ENCODE results near the gene IFT57. TPM values are rescaled to one million over a fixed set of nuclear protein-coding genes. Genes with fewer than 3 reads are reported as not detected.
A peak's percentile ranks its signal among the peaks of the same experiment; 100 is the strongest.

Gene IFT57
- total RNA-seq, 1 donor from 2014 or later, result 27.5 TPM

GRCh38 chr3:108175352-108175751 is 46.9 kb downstream of the IFT57 start:
- H3K4me2 ChIP-seq (ENCODE audit: low read length), result peak overlapping the region; percentile 28
- no peaks in the 10 kb centered on the region for H4K20me1 ChIP-seq (ENCODE audit: insufficient read depth, low read length)
- no peaks in the 10 kb centered on the region for H3K9me3 ChIP-seq (ENCODE audit: insufficient read depth, low read depth, low read length)
- peaks cover 8% of the 10 kb centered on the region for H3K4me1 Mint-ChIP-seq (ENCODE audit: low read depth, unreplicated experiment)
- no peak overlapping the region for H3K27ac ChIP-seq (ENCODE audit: low read depth, low read length)
- H3K9ac ChIP-seq (ENCODE audit: low read length), result no peak overlapping the region
- H3K27me3 Mint-ChIP-seq (ENCODE audit: low read depth, unreplicated experiment), result no peaks in the 10 kb centered on the region
- no peaks in the 10 kb centered on the region for H3K36me3 Mint-ChIP-seq (ENCODE audit: low read depth, unreplicated experiment)
- H3K27ac Mint-ChIP-seq (ENCODE audit: unreplicated experiment), result no peak overlapping the region
- TF ChIP-seq CTCF (IDR thresholded peaks at IDR 0.05; ENCODE audit: insufficient read depth, low read depth, low read length), result no peak
- no peak for TF ChIP-seq EZH2 (IDR thresholded peaks at IDR 0.05; ENCODE audit: insufficient read depth, low read length)
- no peak overlapping the region for H3K4me3 ChIP-seq (ENCODE audit: insufficient read depth, low read depth, low read length)
- H3K4me1 ChIP-seq (ENCODE audit: insufficient read depth, low read length), result peaks cover 6% of the 10 kb centered on the region
- H3K4me3 Mint-ChIP-seq (ENCODE audit: unreplicated experiment), result no peak overlapping the region
- H2AFZ ChIP-seq (ENCODE audit: low read depth, low read length), result no peak overlapping the region
- H3K79me2 ChIP-seq (ENCODE audit: insufficient read depth, low read length), result peaks cover 3% of the 10 kb centered on the region
- no peaks in the 10 kb centered on the region for H3K27me3 ChIP-seq (ENCODE audit: insufficient read depth, low read length)
- peak; percentile 13 for FAIRE-seq
- no peaks in the 10 kb centered on the region for H3K9me3 Mint-ChIP-seq (ENCODE audit: unreplicated experiment)
- H3K36me3 ChIP-seq (ENCODE audit: insufficient read depth, low read length), result no peaks in the 10 kb centered on the region
- DNase-seq (ENCODE audit: low read depth), result peak; percentile 31

- Mint-ChIP-seq H3K4me3 (ENCODE audit: unreplicated experiment) (no peak overlapping the region), H3K4me1 (ENCODE audit: low read depth, unreplicated experiment) (peaks cover 6% of the 10 kb centered on the region), H3K9me3 (ENCODE audit: unreplicated experiment) (no peaks in the 10 kb centered on the region), H3K27ac (ENCODE audit: unreplicated experiment) (no peak overlapping the region), H3K27me3 (ENCODE audit: low read depth, unreplicated experiment) (no peaks in the 10 kb centered on the region), H3K36me3 (ENCODE audit: low read depth, unreplicated experiment) (no peaks in the 10 kb centered on the region)
- H3K79me2 ChIP-seq (ENCODE audit: insufficient read depth, low read length), result peaks cover 3% of the 10 kb centered on the region
- no peaks in the 10 kb centered on the region for H4K20me1 ChIP-seq (ENCODE audit: insufficient read depth, low read length)
- no peak for TF ChIP-seq EZH2 (IDR thresholded peaks at IDR 0.05; ENCODE audit: insufficient read depth, low read length)
- no peak for TF ChIP-seq CTCF (IDR thresholded peaks at IDR 0.05; ENCODE audit: insufficient read depth, low read depth, low read length)
- no peak overlapping the region for H3K27ac ChIP-seq (ENCODE audit: low read depth, low read length)
- DNase-seq (ENCODE audit: low read depth) (no peak), FAIRE-seq (no peak)
- no peak overlapping the region for H2AFZ ChIP-seq (ENCODE audit: low read depth, low read length)
- H3K4me2 ChIP-seq (ENCODE audit: low read length), result no peak overlapping the region
- no peak overlapping the region for H3K4me3 ChIP-seq (ENCODE audit: insufficient read depth, low read depth, low read length)
- no peaks in the 10 kb centered on the region for H3K4me1 ChIP-seq (ENCODE audit: insufficient read depth, low read length)
- no peak overlapping the region for H3K9ac ChIP-seq (ENCODE audit: low read length)
- no peaks in the 10 kb centered on the region for H3K36me3 ChIP-seq (ENCODE audit: insufficient read depth, low read length)
- H3K9me3 ChIP-seq (ENCODE audit: insufficient read depth, low read depth, low read length), result no peaks in the 10 kb centered on the region
- no peaks in the 10 kb centered on the region for H3K27me3 ChIP-seq (ENCODE audit: insufficient read depth, low read length)
Measured at GRCh38 chr3:108171106-108171505, 51.1 kb downstream of the IFT57 start.

- no peaks in the 10 kb centered on the region for H3K36me3 ChIP-seq (ENCODE audit: insufficient read depth, low read length)
- H3K27ac ChIP-seq (ENCODE audit: low read depth, low read length), result no peak overlapping the region
- H2AFZ ChIP-seq (ENCODE audit: low read depth, low read length), result no peak overlapping the region
- H3K4me2 ChIP-seq (ENCODE audit: low read length), result no peak overlapping the region
- Mint-ChIP-seq H3K27ac (ENCODE audit: unreplicated experiment) (no peak overlapping the region), H3K36me3 (ENCODE audit: low read depth, unreplicated experiment) (no peaks in the 10 kb centered on the region), H3K4me1 (ENCODE audit: low read depth, unreplicated experiment) (peaks cover 2% of the 10 kb centered on the region), H3K4me3 (ENCODE audit: unreplicated experiment) (no peak overlapping the region), H3K27me3 (ENCODE audit: low read depth, unreplicated experiment) (no peaks in the 10 kb centered on the region), H3K9me3 (ENCODE audit: unreplicated experiment) (no peaks in the 10 kb centered on the region)
- peak; percentile 20 for FAIRE-seq
- TF ChIP-seq EZH2 (IDR thresholded peaks at IDR 0.05; ENCODE audit: insufficient read depth, low read length), result no peak
- no peak for TF ChIP-seq CTCF (IDR thresholded peaks at IDR 0.05; ENCODE audit: insufficient read depth, low read depth, low read length)
- no peaks in the 10 kb centered on the region for H3K9me3 ChIP-seq (ENCODE audit: insufficient read depth, low read depth, low read length)
- H3K4me1 ChIP-seq (ENCODE audit: insufficient read depth, low read length), result no peaks in the 10 kb centered on the region
- H3K9ac ChIP-seq (ENCODE audit: low read length), result no peak overlapping the region
- no peaks in the 10 kb centered on the region for H4K20me1 ChIP-seq (ENCODE audit: insufficient read depth, low read length)
- H3K27me3 ChIP-seq (ENCODE audit: insufficient read depth, low read length), result no peaks in the 10 kb centered on the region
- no peaks in the 10 kb centered on the region for H3K79me2 ChIP-seq (ENCODE audit: insufficient read depth, low read length)
- no peak for DNase-seq (ENCODE audit: low read depth)
- H3K4me3 ChIP-seq (ENCODE audit: insufficient read depth, low read depth, low read length), result no peak overlapping the region
Measured at GRCh38 chr3:108164391-108164790, 57.8 kb downstream of the IFT57 start.
